ENCODE results near the gene OBI1.

OBI1 gene

GRCh38 chr13:78586706-78587105 lies 72.2 kb downstream of the OBI1 start:
- no peak for DNase-seq

- DNase-seq, result no peak
Observed at GRCh38 chr13:78576261-78576660, 82.7 kb downstream of the OBI1 start.

- no peak for DNase-seq
Observed at GRCh38 chr13:78572459-78572858, 86.5 kb downstream of the OBI1 start.

- DNase-seq, result no peak
Observed at GRCh38 chr13:78569029-78569428, 89.9 kb downstream of the OBI1 start.

- no peak for DNase-seq
Observed at GRCh38 chr13:78566631-78567030, 92.3 kb downstream of the OBI1 start.

Measured in activated CD4-positive, alpha-beta T cell treated with anti-CD3 and anti-CD28 coated beads, Interleukin-10, Interleukin-2, amounts not matched to agents 100 ng/mL and 50 ng/mL, durations not matched to agents 16 hours and 8 hours (primary cell).